Measurements from ENCODE around the gene ACTG2. TPM values are rescaled to one million over a fixed set of nuclear protein-coding genes. Genes with fewer than 3 reads are reported as not detected.

Gene ACTG2
- total RNA-seq, 4 donors from 2014 or later, result 171 to 1,273 (median 578) TPM

- no peaks in the 10 kb centered on the region for H3K36me3 ChIP-seq
- H3K9me3 ChIP-seq, result no peaks in the 10 kb centered on the region
- no peak overlapping the region for H3K4me3 ChIP-seq
- no peaks in the 10 kb centered on the region for H3K4me1 ChIP-seq
- no peak for TF ChIP-seq POLR2A (IDR thresholded peaks at IDR 0.05)
- no peak for TF ChIP-seq CTCF (IDR thresholded peaks at IDR 0.05)
- DNase-seq, result no peak
- H3K27me3 ChIP-seq, result no peaks in the 10 kb centered on the region
- intact Hi-C loops (cut with DNase I; ENCODE audit: low total_unique reads), result no loop called here
- no peak overlapping the region for H3K27ac ChIP-seq
Observed at GRCh38 chr2:73855526-73855925, 37.3 kb upstream of the ACTG2 start.

GRCh38 chr2:73856214-73856613, 36.6 kb upstream of the ACTG2 start:
- Histone ChIP-seq H3K9me3 (no peaks in the 10 kb centered on the region), H3K4me3 (no peak overlapping the region), H3K4me1 (no peaks in the 10 kb centered on the region), H3K36me3 (no peaks in the 10 kb centered on the region), H3K27ac (no peak overlapping the region), H3K27me3 (no peaks in the 10 kb centered on the region)
- intact Hi-C loops (cut with DNase I; ENCODE audit: low total_unique reads), result no loop called here
- TF ChIP-seq CTCF (IDR thresholded peaks at IDR 0.05), result no peak
- TF ChIP-seq POLR2A (IDR thresholded peaks at IDR 0.05), result no peak
- no peak for DNase-seq

- TF ChIP-seq POLR2A (IDR thresholded peaks at IDR 0.05) (no peak), CTCF (IDR thresholded peaks at IDR 0.05) (no peak)
- H3K27me3 ChIP-seq, result no peaks in the 10 kb centered on the region
- DNase-seq, result no peak
- no peaks in the 10 kb centered on the region for H3K9me3 ChIP-seq
- intact Hi-C loops (cut with DNase I; ENCODE audit: low total_unique reads), result no loop called here
- no peaks in the 10 kb centered on the region for H3K36me3 ChIP-seq
- H3K4me1 ChIP-seq, result no peaks in the 10 kb centered on the region
- no peak overlapping the region for H3K4me3 ChIP-seq
- H3K27ac ChIP-seq, result peak overlapping the region in 1 of 2 donors; percentile 26
Observed at GRCh38 chr2:73859721-73860586, 32.9 kb upstream of the ACTG2 start.

GRCh38 chr2:73862987-73863386, 29.8 kb upstream of the ACTG2 start:
- intact Hi-C loops (cut with DNase I; ENCODE audit: low total_unique reads), result no loop called here
- Histone ChIP-seq H3K27me3 (no peaks in the 10 kb centered on the region), H3K36me3 (no peaks in the 10 kb centered on the region), H3K27ac (no peak overlapping the region), H3K4me1 (no peaks in the 10 kb centered on the region), H3K9me3 (no peaks in the 10 kb centered on the region), H3K4me3 (no peak overlapping the region)
- TF ChIP-seq POLR2A (IDR thresholded peaks at IDR 0.05) (no peak), CTCF (IDR thresholded peaks at IDR 0.05) (no peak)
- DNase-seq, result no peak

GRCh38 chr2:73868204-73868978, 24.4 kb upstream of the ACTG2 start:
- DNase-seq, result no peak
- H3K4me1 ChIP-seq, result no peaks in the 10 kb centered on the region
- no peaks in the 10 kb centered on the region for H3K27me3 ChIP-seq
- H3K27ac ChIP-seq, result peak overlapping the region; percentile 84
- no peak overlapping the region for H3K4me3 ChIP-seq
- H3K9me3 ChIP-seq, result no peaks in the 10 kb centered on the region
- TF ChIP-seq POLR2A (IDR thresholded peaks at IDR 0.05) (no peak), CTCF (IDR thresholded peaks at IDR 0.05) (no peak)
- intact Hi-C loops (cut with DNase I; ENCODE audit: low total_unique reads), result no loop called here
- no peaks in the 10 kb centered on the region for H3K36me3 ChIP-seq

Measured in uterus (tissue), 4 donors.